Measurements from ENCODE around the gene CYP3A5.

The CYP3A5 gene

GRCh38 chr7:99648843-99649242, 31.0 kb downstream of the CYP3A5 start:
- no peaks in the 10 kb centered on the region for H3K36me3 ChIP-seq (replicated peaks; ENCODE audit: insufficient read depth, low read length)
- no peak overlapping the region for H3K27ac ChIP-seq (ENCODE audit: low read length)
- no peaks in the 10 kb centered on the region for H3K9me2 ChIP-seq (replicated peaks; ENCODE audit: insufficient read depth, low read length)
- no peaks in the 10 kb centered on the region for H3K4me1 ChIP-seq (ENCODE audit: low read length)
- no peaks in the 10 kb centered on the region for H3K79me2 ChIP-seq (ENCODE audit: low read length)
- no peak for DNase-seq
- no peaks in the 10 kb centered on the region for H3F3A ChIP-seq (ENCODE audit: insufficient read depth, low read length)
- no peak overlapping the region for H3K9ac ChIP-seq (ENCODE audit: low read length)
- H3K9me3 ChIP-seq (replicated peaks; ENCODE audit: insufficient read depth, low read length), result no peaks in the 10 kb centered on the region
- no peaks in the 10 kb centered on the region for H4K20me1 ChIP-seq (ENCODE audit: insufficient read depth, low read length)
- TF ChIP-seq EZH2phosphoT487 (IDR thresholded peaks at IDR 0.05; ENCODE audit: low read length) (no peak), CTCF (IDR thresholded peaks at IDR 0.05; ENCODE audit: low read length) (no peak), EZH2 (optimal IDR thresholded peaks at IDR 0.05; ENCODE audit: low read depth, low read length) (no peak)
- H3K4me2 ChIP-seq (ENCODE audit: low read depth, low read length), result no peak overlapping the region
- H3K4me3 ChIP-seq (ENCODE audit: low read length), result no peak overlapping the region
- no peaks in the 10 kb centered on the region for H3K27me3 ChIP-seq (replicated peaks; ENCODE audit: insufficient read depth, low read length)
- H2AFZ ChIP-seq (ENCODE audit: low read length), result no peak overlapping the region

GRCh38 chr7:99645590-99645989, 34.2 kb downstream of the CYP3A5 start:
- no peak for DNase-seq
- Histone ChIP-seq H3K9ac (ENCODE audit: low read length) (no peak overlapping the region), H2AFZ (ENCODE audit: low read length) (no peak overlapping the region), H3F3A (ENCODE audit: insufficient read depth, low read length) (no peaks in the 10 kb centered on the region), H3K27me3 (replicated peaks; ENCODE audit: insufficient read depth, low read length) (no peaks in the 10 kb centered on the region), H3K27ac (ENCODE audit: low read length) (no peak overlapping the region), H3K36me3 (replicated peaks; ENCODE audit: insufficient read depth, low read length) (no peaks in the 10 kb centered on the region), H3K79me2 (ENCODE audit: low read length) (no peaks in the 10 kb centered on the region), H4K20me1 (ENCODE audit: insufficient read depth, low read length) (no peaks in the 10 kb centered on the region), H3K4me3 (ENCODE audit: low read length) (no peak overlapping the region), H3K4me1 (ENCODE audit: low read length) (no peaks in the 10 kb centered on the region), H3K4me2 (ENCODE audit: low read depth, low read length) (no peak overlapping the region), H3K9me2 (replicated peaks; ENCODE audit: insufficient read depth, low read length) (no peaks in the 10 kb centered on the region), H3K9me3 (replicated peaks; ENCODE audit: insufficient read depth, low read length) (no peaks in the 10 kb centered on the region)
- TF ChIP-seq CTCF (IDR thresholded peaks at IDR 0.05; ENCODE audit: low read length) (no peak), EZH2 (optimal IDR thresholded peaks at IDR 0.05; ENCODE audit: low read depth, low read length) (no peak), EZH2phosphoT487 (IDR thresholded peaks at IDR 0.05; ENCODE audit: low read length) (no peak)

GRCh38 chr7:99644431-99644830, 35.4 kb downstream of the CYP3A5 start:
- Histone ChIP-seq H3F3A (ENCODE audit: insufficient read depth, low read length) (no peaks in the 10 kb centered on the region), H2AFZ (ENCODE audit: low read length) (no peak overlapping the region), H3K27ac (ENCODE audit: low read length) (no peak overlapping the region), H3K79me2 (ENCODE audit: low read length) (no peaks in the 10 kb centered on the region), H3K9me2 (replicated peaks; ENCODE audit: insufficient read depth, low read length) (no peaks in the 10 kb centered on the region), H3K4me3 (ENCODE audit: low read length) (no peak overlapping the region), H3K4me1 (ENCODE audit: low read length) (no peaks in the 10 kb centered on the region), H3K4me2 (ENCODE audit: low read depth, low read length) (no peak overlapping the region), H3K9me3 (replicated peaks; ENCODE audit: insufficient read depth, low read length) (no peaks in the 10 kb centered on the region), H3K27me3 (replicated peaks; ENCODE audit: insufficient read depth, low read length) (no peaks in the 10 kb centered on the region), H3K9ac (ENCODE audit: low read length) (no peak overlapping the region), H3K36me3 (replicated peaks; ENCODE audit: insufficient read depth, low read length) (no peaks in the 10 kb centered on the region), H4K20me1 (ENCODE audit: insufficient read depth, low read length) (no peaks in the 10 kb centered on the region)
- no peak for DNase-seq
- no peak for TF ChIP-seq CTCF (IDR thresholded peaks at IDR 0.05; ENCODE audit: low read length)
- no peak for TF ChIP-seq EZH2 (optimal IDR thresholded peaks at IDR 0.05; ENCODE audit: low read depth, low read length)
- TF ChIP-seq EZH2phosphoT487 (IDR thresholded peaks at IDR 0.05; ENCODE audit: low read length), result no peak
